DND-41 (cell line): Measurements from ENCODE around the gene GPR152.
"Not testable (repeated sequence)": the region's sequence is repeated elsewhere in the genome, so short reads cannot be mapped to it uniquely, and the experiment has no call there.

Source experiments
- ATAC-seq: fragments of 200-7000 bp; cut with Tn5 transposase; 3 replicates; pipeline ENCODE4 v1.9.1; 2021; ENCODE audit warnings: low read depth; ENCODE audit not compliant: insufficient read depth
- DNase-seq: peaks from one replicate; pipeline ENCODE4 v3.0.0-alpha.2; 2020
- H2AFZ ChIP-seq: 2 replicates; pipeline ENCODE4 v1.6.0; 2012; ENCODE audit warnings: low read depth, low read length
- H3K27ac ChIP-seq: 2 replicates; pipeline ENCODE4 v1.5.1; 2012; ENCODE audit warnings: low read length, inconsistent platforms
- H3K27me3 ChIP-seq: fragments of 200-600 bp; sonication (generic); 2 replicates; pipeline ENCODE4 v1.6.0; 2012; ENCODE audit warnings: low read length, mild to moderate bottlenecking, inconsistent platforms; ENCODE audit not compliant: insufficient read depth, poor library complexity
- H3K36me3 ChIP-seq: 2 replicates; pipeline ENCODE4 v1.5.1; 2012; ENCODE audit warnings: low read length, inconsistent platforms; ENCODE audit not compliant: insufficient read depth
- H3K4me1 ChIP-seq: 2 replicates; pipeline ENCODE4 v1.5.1; 2012; ENCODE audit warnings: mild to moderate bottlenecking, low read length; ENCODE audit not compliant: insufficient read depth
- H3K4me2 ChIP-seq: 2 replicates; pipeline ENCODE4 v1.6.0; 2012; ENCODE audit warnings: mild to moderate bottlenecking, moderate library complexity, low read length, inconsistent platforms; ENCODE audit not compliant: insufficient read depth
- H3K4me3 ChIP-seq, 2 experiments: fragments of 200-600 bp in 1 of 2; shearing (Covaris generic) in 1 of 2; 2 replicates each; pipeline ENCODE4 v1.5.1; 2012 to 2016; ENCODE audit warnings: inconsistent platforms in 2 of 2, low read length in 2 of 2, mild to moderate bottlenecking in 2 of 2, low read depth in 1 of 2, moderate library complexity in 1 of 2
- H3K79me2 ChIP-seq: 2 replicates; pipeline ENCODE4 v1.6.0; 2012; ENCODE audit warnings: low read length, inconsistent platforms; ENCODE audit not compliant: insufficient read depth
- H3K9ac ChIP-seq: 2 replicates; pipeline ENCODE4 v1.6.0; 2012; ENCODE audit warnings: low read depth, mild to moderate bottlenecking, inconsistent platforms, low read length, moderate library complexity
- H3K9me3 ChIP-seq: 2 replicates; pipeline ENCODE4 v1.5.1; 2012; ENCODE audit warnings: low read length, moderate library complexity, mild to moderate bottlenecking, inconsistent platforms; ENCODE audit not compliant: insufficient read depth, severe bottlenecking
- H4K20me1 ChIP-seq: 2 replicates; pipeline ENCODE4 v1.6.0; 2012; ENCODE audit warnings: low read length; ENCODE audit not compliant: insufficient read depth
- CTCF ChIP-seq: IDR thresholded peaks from 2 replicates; pipeline ENCODE4 v1.5.1; 2012; ENCODE audit warnings: borderline replicate concordance, low read length, moderate library complexity, mild to moderate bottlenecking; ENCODE audit not compliant: poor library complexity, severe bottlenecking; ENCODE audit errors: extremely low read depth
- EZH2 ChIP-seq: IDR thresholded peaks from 3 replicates; pipeline ENCODE4 v1.6.1; 2012; ENCODE audit warnings: borderline replicate concordance, low read depth, mild to moderate bottlenecking, moderate library complexity, low read length, inconsistent platforms; ENCODE audit not compliant: severe bottlenecking

GPR152 gene

DNA sequence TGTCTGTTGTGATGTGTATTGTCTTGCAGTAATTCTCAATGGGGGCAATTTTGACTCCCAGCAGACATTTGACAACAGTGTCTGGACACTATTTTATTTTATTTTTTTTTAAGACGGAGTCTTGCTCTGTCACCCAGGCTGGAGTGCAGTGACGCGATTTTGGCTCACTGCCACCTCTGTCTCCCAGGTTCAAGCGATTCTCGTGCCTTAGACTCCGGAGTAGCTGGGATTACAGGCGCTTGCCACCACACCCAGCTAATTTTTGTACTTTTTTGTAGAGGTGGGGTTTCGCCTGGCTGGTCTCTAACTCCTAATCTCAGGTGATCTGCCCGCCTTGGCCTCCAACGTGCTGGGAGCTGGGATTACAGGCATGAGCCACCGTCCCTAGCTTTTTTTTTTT, 22.8 kb downstream of the GPR152 start:
- Histone ChIP-seq H3K36me3 (peaks cover 48% of the 10 kb centered on the region), H3K79me2 (peaks cover 65% of the 10 kb centered on the region), H3K27ac (no peak overlapping the region), H3K27me3 (no peaks in the 10 kb centered on the region), H3K9me3 (no peaks in the 10 kb centered on the region), H3K9ac (peak overlapping the region; percentile 74), H2AFZ (no peak overlapping the region), H3K4me1 (peaks cover 61% of the 10 kb centered on the region), H3K4me2 (peak overlapping the region; percentile 80), H4K20me1 (peaks cover 39% of the 10 kb centered on the region), H3K4me3 (peak overlapping the region in 1 of 2 experiments; percentile 90; a peak in 1 of 4 replicates)
- ATAC-seq: no peak
- TF ChIP-seq CTCF (no peak), EZH2 (no peak)
- no peak for DNase-seq

GRCh38 chr11:67429038-67429668, 23.4 kb downstream of the GPR152 start:
- Histone ChIP-seq H3K27ac (peak overlapping the region; percentile 97), H3K9me3 (no peaks in the 10 kb centered on the region), H4K20me1 (peaks cover 34% of the 10 kb centered on the region), H3K9ac (peak overlapping the region; percentile 74), H3K4me1 (peaks cover 55% of the 10 kb centered on the region), H3K79me2 (peaks cover 60% of the 10 kb centered on the region), H3K36me3 (peaks cover 42% of the 10 kb centered on the region), H2AFZ (no peak overlapping the region), H3K4me2 (peak overlapping the region; percentile 80), H3K27me3 (no peaks in the 10 kb centered on the region), H3K4me3 (peak overlapping the region; percentile 88 to 90)
- DNase-seq (peak; percentile 15), ATAC-seq (no peak)
- TF ChIP-seq EZH2: no peak
- TF ChIP-seq CTCF: no peak

- H3K27me3 ChIP-seq: no peaks in the 10 kb centered on the region
- peaks cover 51% of the 10 kb centered on the region for H3K79me2 ChIP-seq
- H4K20me1 ChIP-seq: peaks cover 26% of the 10 kb centered on the region
- H3K4me3 ChIP-seq: peak within 1 kb of the TSS; percentile 88 to 90
- peaks cover 34% of the 10 kb centered on the region for H3K36me3 ChIP-seq
- ATAC-seq (peak; percentile 77), DNase-seq (peak; percentile 98)
- no peaks in the 10 kb centered on the region for H3K9me3 ChIP-seq
- peak within 1 kb of the TSS; percentile 80 for H3K4me2 ChIP-seq
- peak within 1 kb of the TSS; percentile 74 for H3K9ac ChIP-seq
- peak within 1 kb of the TSS; percentile 95 for H2AFZ ChIP-seq
- peak within 1 kb of the TSS; percentile 97 for H3K27ac ChIP-seq
- no peak for TF ChIP-seq EZH2
- no peak for TF ChIP-seq CTCF
- H3K4me1 ChIP-seq: peaks cover 47% of the 10 kb centered on the region
Measured at GRCh38 chr11:67428052-67429001, 24.2 kb downstream of the GPR152 start, which contains the start of gene RPS6KB2. Gene RPS6KB2 (plus strand): TSS chr11:67428494. CDS start chr11:67428546, 52 bp downstream.

GRCh38 chr11:67427364-67427859, 25.1 kb downstream of the GPR152 start:
- peak overlapping the region; percentile 80 for H3K4me2 ChIP-seq
- H3K4me3 ChIP-seq: peak overlapping the region; percentile 88 to 90
- peaks cover 16% of the 10 kb centered on the region for H4K20me1 ChIP-seq
- peaks cover 25% of the 10 kb centered on the region for H3K36me3 ChIP-seq
- not testable (repeated sequence) for ATAC-seq, H3K9me3 ChIP-seq, DNase-seq, H3K27me3 ChIP-seq
- H3K9ac ChIP-seq: peak overlapping the region; percentile 74
- peaks cover 42% of the 10 kb centered on the region for H3K4me1 ChIP-seq
- H3K27ac ChIP-seq: peak overlapping the region; percentile 97
- H2AFZ ChIP-seq: peak overlapping the region; percentile 95
- H3K79me2 ChIP-seq: peaks cover 44% of the 10 kb centered on the region
